ENCODE data around the gene DNAJC1.
"Not testable (repeated sequence)": the region's sequence is repeated elsewhere in the genome, so short reads cannot be mapped to it uniquely, and the experiment has no call there.

The DNAJC1 gene, protein sequence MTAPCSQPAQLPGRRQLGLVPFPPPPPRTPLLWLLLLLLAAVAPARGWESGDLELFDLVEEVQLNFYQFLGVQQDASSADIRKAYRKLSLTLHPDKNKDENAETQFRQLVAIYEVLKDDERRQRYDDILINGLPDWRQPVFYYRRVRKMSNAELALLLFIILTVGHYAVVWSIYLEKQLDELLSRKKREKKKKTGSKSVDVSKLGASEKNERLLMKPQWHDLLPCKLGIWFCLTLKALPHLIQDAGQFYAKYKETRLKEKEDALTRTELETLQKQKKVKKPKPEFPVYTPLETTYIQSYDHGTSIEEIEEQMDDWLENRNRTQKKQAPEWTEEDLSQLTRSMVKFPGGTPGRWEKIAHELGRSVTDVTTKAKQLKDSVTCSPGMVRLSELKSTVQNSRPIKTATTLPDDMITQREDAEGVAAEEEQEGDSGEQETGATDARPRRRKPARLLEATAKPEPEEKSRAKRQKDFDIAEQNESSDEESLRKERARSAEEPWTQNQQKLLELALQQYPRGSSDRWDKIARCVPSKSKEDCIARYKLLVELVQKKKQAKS

GRCh38 chr10:22003177-22003963, at the start of gene DNAJC1:
DNAJC1 (minus strand) TSS chr10:22003730; CDS start chr10:22003434, 296 bp downstream.
- DNase-seq (ENCODE audit: insufficient read length, low spot score) (peak; percentile 88), FAIRE-seq (peak; percentile 92)

DNA sequence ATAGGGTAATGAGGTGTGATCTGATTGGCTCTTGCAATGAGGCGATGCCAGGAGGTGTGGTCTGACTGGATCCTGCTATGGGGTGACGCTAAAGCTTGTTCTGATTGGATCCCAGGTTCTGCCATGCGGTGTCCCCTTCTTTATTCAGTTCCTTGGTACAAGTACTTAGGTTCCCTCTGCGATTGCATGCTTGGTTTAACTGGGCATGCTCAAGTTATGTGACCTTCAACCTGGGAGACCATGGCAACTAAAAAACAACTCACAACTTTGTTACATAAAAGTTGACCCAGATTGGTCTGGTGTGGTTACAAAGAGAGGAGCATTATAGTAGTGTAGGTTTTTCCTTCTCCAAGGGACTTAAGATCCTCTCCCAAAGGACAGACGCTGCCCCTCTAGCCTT, 49.5 kb upstream of the DNAJC1 start:
- DNase-seq (ENCODE audit: insufficient read length, low spot score) (no peak), FAIRE-seq (no peak)

DNA sequence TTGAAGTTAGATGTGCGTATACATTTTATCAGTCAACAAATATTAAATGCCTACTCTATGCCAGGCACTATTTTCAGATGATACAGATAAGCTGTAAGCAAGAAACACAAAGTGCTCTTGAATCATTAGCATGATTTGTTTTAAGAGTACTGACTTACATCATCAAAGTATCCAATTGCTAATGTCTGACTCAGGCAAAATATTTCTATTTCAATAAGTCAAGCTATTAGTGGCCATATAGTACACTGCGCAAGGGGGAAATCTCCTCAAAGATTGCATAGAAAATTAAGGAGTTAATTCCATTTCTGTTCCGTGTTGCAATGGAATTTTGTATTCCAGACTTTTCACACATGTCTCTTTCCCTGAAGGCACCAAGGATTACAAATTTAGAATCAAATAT, 46.1 kb upstream of the DNAJC1 start:
- DNase-seq (ENCODE audit: insufficient read length, low spot score) (no peak), FAIRE-seq (no peak)

DNA sequence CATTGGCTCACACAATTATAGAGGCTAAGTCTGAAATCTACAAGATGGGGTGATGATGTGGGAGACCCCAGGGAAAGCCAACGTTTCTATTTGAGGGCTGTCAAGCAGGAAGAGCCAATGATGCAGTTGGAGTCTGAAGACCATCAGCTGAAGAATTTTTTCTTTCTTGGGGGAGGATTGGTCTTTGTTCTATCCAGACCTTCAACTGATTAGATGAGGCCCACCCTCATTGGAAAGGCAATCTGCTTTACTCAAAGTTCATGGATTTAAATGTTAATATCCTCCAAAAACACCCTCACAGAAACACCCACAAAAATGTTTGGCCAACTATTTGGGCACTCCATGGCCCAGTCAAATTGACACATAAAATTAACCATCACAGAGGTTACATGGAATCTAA, 44.3 kb upstream of the DNAJC1 start:
- DNase-seq (ENCODE audit: insufficient read length, low spot score) (no peak), FAIRE-seq (no peak)

- DNase-seq (ENCODE audit: insufficient read length, low spot score) (no peak), FAIRE-seq (no peak)
Measured at GRCh38 chr10:22043327-22043633, 39.8 kb upstream of the DNAJC1 start.

DNA sequence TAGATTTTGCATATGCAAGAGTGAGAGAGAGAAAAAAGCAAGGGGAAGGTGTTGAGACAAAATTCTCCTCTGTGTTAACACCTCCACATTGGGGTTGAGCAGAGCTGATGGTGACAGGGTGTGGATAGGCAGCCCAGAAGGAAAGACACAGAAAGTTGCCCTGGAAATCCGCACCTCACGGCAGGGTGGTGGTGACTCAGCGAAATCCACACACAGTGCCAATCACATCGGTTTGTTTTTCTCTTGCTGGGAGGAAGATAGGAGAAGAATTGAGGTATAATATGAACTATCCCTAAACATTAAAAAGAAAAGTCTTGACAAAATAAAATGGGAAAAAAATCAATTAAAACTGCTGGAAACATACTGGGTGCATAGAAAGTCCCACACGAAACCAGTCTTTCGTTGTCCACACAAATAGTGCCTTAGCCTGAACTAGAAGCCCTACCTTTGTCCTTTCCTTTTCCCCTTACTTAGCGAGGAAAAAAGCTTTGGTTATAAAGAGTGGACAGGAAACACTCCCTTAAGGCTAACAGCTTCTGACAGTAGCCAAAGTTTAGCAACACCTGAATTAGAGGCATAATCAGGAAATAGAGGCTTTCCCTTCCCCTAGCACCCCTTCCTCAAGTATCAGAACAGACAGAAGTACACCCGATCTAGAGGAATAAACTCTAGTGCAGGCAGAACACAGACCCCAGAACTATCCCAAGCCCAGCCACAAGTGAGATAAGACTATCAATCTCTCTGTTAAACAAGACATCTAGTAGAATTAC, 39.2 kb upstream of the DNAJC1 start:
- FAIRE-seq (no peak), DNase-seq (ENCODE audit: insufficient read length, low spot score) (no peak)

DNA sequence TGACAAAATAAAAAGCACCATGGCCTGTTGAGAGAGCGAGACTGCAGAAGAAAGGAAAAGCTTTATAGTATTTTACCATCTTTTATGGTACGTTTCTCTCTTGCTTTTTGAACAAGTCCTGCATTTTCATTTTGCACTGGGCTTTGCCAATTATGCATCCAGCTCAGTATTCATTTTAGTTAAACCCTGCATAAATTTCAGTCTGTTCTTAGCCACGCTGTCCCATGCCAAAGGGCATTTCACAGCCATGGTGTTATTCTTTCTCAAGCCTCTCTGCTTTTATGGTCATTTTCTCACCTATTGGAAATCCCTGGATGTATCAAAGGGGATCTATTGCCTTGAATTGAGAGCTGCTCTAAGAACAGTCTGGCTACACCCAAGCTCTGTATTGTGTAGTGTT, 30.8 kb upstream of the DNAJC1 start:
- DNase-seq (ENCODE audit: insufficient read length, low spot score) (no peak), FAIRE-seq (no peak)

- FAIRE-seq; DNase-seq (ENCODE audit: insufficient read length, low spot score): not testable (repeated sequence)
Measured at GRCh38 chr10:22032268-22032667, 28.7 kb upstream of the DNAJC1 start.

- DNase-seq (ENCODE audit: insufficient read length, low spot score) (no peak), FAIRE-seq (no peak)
Measured at GRCh38 chr10:22030421-22030820, 26.9 kb upstream of the DNAJC1 start.

- no peak for FAIRE-seq
- DNase-seq (ENCODE audit: insufficient read length, low spot score): no peak
Measured at GRCh38 chr10:22029445-22030236, 26.1 kb upstream of the DNAJC1 start.

GRCh38 chr10:22027364-22028238, 24.1 kb upstream of the DNAJC1 start:
- no peak for FAIRE-seq
- DNase-seq (ENCODE audit: insufficient read length, low spot score): no peak

DNA sequence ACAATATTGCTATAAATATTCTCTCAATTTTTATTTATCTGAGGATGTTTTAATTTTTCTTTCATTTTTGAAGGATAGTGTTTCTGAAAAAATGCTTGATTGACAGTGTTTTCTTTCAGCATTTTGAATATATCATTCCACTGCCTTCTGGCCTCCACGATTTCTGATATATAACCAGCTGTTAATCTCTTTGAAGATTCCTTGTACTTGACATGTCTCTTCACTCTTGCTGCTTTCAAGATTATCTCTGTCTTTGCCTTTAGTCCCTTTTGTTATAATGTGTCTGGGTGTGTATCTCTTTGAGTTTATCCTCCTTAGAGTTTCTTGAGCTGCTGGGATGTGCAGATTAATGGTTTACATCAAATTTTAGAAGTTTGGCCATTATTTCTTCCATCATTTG, 22.8 kb upstream of the DNAJC1 start:
- no peak for DNase-seq (ENCODE audit: insufficient read length, low spot score)
- no peak for FAIRE-seq

GRCh38 chr10:22023508-22023907, 20.0 kb upstream of the DNAJC1 start:
- no peak for DNase-seq (ENCODE audit: insufficient read length, low spot score)
- FAIRE-seq: no peak

GRCh38 chr10:22022257-22023032, 18.9 kb upstream of the DNAJC1 start:
- DNase-seq (ENCODE audit: insufficient read length, low spot score) (no peak), FAIRE-seq (no peak)

GRCh38 chr10:22021144-22021543, 17.6 kb upstream of the DNAJC1 start:
- not testable (repeated sequence) for FAIRE-seq

GRCh38 chr10:22017283-22018020, 13.9 kb upstream of the DNAJC1 start:
- FAIRE-seq (no peak), DNase-seq (ENCODE audit: insufficient read length, low spot score) (no peak)

More at GRCh38 chr10:22021144-22021543, 17.6 kb upstream of the DNAJC1 start:
- DNase-seq (ENCODE audit: insufficient read length, low spot score): not testable (repeated sequence)

DNA sequence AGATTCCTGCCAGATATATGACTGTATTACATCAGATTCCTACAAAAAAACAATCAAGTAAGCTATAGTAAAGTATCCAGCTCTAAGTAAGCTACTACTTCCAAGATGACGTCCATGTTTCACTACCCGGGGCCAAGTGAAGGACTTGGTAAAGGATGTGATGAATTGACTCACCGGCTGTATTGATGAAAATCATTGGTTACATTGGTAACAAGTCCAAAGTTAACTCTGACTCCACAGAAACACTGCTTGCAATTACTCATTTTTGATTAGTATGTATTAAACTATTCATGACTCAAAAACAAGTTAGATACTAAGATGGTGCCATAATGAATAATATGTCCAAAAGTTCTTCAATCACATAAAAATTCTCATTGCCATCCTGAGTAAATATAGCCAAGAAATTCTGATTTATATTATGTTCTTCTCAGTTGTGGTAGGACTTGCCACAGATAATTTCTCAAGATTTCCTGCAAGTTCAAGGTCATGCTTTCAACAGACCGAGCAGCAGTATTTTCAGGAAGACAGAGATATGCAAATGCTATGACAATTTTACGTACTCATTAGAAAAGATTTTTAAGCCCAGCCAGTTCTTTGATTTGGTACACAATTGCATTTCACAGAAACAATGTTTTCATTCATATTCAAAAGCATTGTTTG, 12.6 kb upstream of the DNAJC1 start:
- no peak for DNase-seq (ENCODE audit: insufficient read length, low spot score)
- no peak for FAIRE-seq

Data from HTR-8/SVneo (cell line).